Psoas muscle (tissue), 8 donors: Measurements from ENCODE around the gene AKAP6. TPM values are rescaled to one million over a fixed set of nuclear protein-coding genes. Genes with fewer than 3 reads are reported as not detected.

ENCODE experiments used
- ATAC-seq, 4 donors: fragments of 200-7000 bp; cut with Tn5 transposase; one replicate each; pipeline ENCODE4 v1.9.1; 2020; ENCODE audit warnings: moderate library complexity in 3 of 4, mild to moderate bottlenecking in 2 of 4
- DNase-seq, 2 donors: peaks; one replicate each; pipeline ENCODE4 v3.0.0-alpha.2; 2020
- H3K27ac ChIP-seq: fragments of 200-600 bp; one replicate; pipeline ENCODE4 v1.8.0; 2022
- H3K27me3 ChIP-seq, 3 donors: fragments of 200-600 bp in 1 of 3; one replicate each; pipeline versions ENCODE4 v1.6.1 to v1.8.0; 2013 to 2022; ENCODE audit warnings: low read length in 2 of 3, mild to moderate bottlenecking in 2 of 3, moderate library complexity in 1 of 3; ENCODE audit not compliant: insufficient read depth in 3 of 3
- H3K36me3 ChIP-seq, 2 donors: fragments of 200-600 bp in 1 of 2; one replicate each; pipeline versions ENCODE4 v1.6.1 to v1.8.0; 2013 to 2022; ENCODE audit warnings: low read depth in 1 of 2, mild to moderate bottlenecking in 1 of 2, moderate library complexity in 1 of 2; ENCODE audit not compliant: insufficient read depth in 1 of 2
- H3K4me1 ChIP-seq: fragments of 200-600 bp; one replicate; pipeline ENCODE4 v1.8.0; 2022
- H3K4me3 ChIP-seq: fragments of 200-600 bp; one replicate; pipeline ENCODE4 v1.8.0; 2022; ENCODE audit warnings: mild to moderate bottlenecking
- H3K9me3 ChIP-seq: fragments of 200-600 bp; one replicate; pipeline ENCODE4 v1.8.0; 2022
- CTCF ChIP-seq: fragments of 200-600 bp; IDR thresholded peaks from one replicate; pipeline ENCODE4 v1.8.0; 2022; ENCODE audit warnings: antibody characterized with exemption
- WGBS, 3 donors: extraction: QIAGEN DNeasy Blood & Tissue Kit; methylation state at CpG; one replicate each; pipeline versions ENCODE4 v1.1.6 to v1.1.7; 2013; 5-methylcytosine and 5-hydroxymethylcytosine counted together
- intact Hi-C, 2 donors: fragments of 100-400 bp; cut with DNase I; formaldehyde crosslinking; loops; one replicate each; pipeline versions ENCODE4 v1.11.0 to v1.14.2; 2022
- polyA plus RNA-seq, 3 donors: library from polyadenylated mRNA; stranded (reverse); fragments of 200-250 nt; gene quantifications; one replicate each; pipeline ENCODE4 v1.2.3, GENCODE V29; 2013
- total RNA-seq, 4 donors: library from RNA; stranded (reverse); fragmentation: NEBNext Ultra II Directional in 2 of 4; extraction: Animal tissue kit (Norgen Biotek cat#: 25700) in 2 of 4; gene quantifications; one replicate each; pipeline versions ENCODE4 v1.2.1 to v1.2.4, GENCODE V29; 2021 to 2023
- donor health status: healthy with polysubstance abuse.
- donor health status: DM: no; HTN: no; CAD: no; lungs with moderate emphysema.
- donor health status: Bipolar disorder and iron deficiency.
- donor health status: healthy.
- donor health status: DM: yes; HTN: yes; CAD: no.
- donor health status: DM: no; HTN: no; CAD: no.
- donor health status: DM: no; HTN: no; CAD: no.
- donor health status: DM: yes; HTN: yes; CAD: no.

Gene AKAP6
- total and polyA plus RNA-seq, 7 donors = 9.1 to 173 (median 113) TPM

- intact Hi-C loops = no loop called here
Observed at GRCh38 chr14:32537166-32537565, 208.1 kb downstream of the AKAP6 start.

GRCh38 chr14:32542507-32542906 lies 213.4 kb downstream of the AKAP6 start:
- ATAC-seq = peak; percentile 34 to 48 (median 42)
- intact Hi-C loops = no loop called here
- Histone ChIP-seq H3K36me3 (peaks cover 0 to 34% of the 10 kb centered on the region in 2 donors), H3K27ac (no peak overlapping the region), H3K9me3 (no peaks in the 10 kb centered on the region), H3K27me3 (no peaks in the 10 kb centered on the region), H3K4me3 (peak overlapping the region; percentile 6), H3K4me1 (peaks cover 36% of the 10 kb centered on the region)
- WGBS, 3 donors = 22 to 31% (median 27%) methylated on average over 3 of the region's 3 CpGs
- no peak for TF ChIP-seq CTCF
- DNase-seq = no peak

More at GRCh38 chr14:32537166-32537565, 208.1 kb downstream of the AKAP6 start:
- peaks cover 10% of the 10 kb centered on the region for H3K4me1 ChIP-seq
- peaks cover 0 to 32% of the 10 kb centered on the region in 2 donors for H3K36me3 ChIP-seq
- TF ChIP-seq CTCF = no peak
- ATAC-seq (no peak), DNase-seq (no peak)
- no peaks in the 10 kb centered on the region for H3K9me3 ChIP-seq
- no peaks in the 10 kb centered on the region for H3K27me3 ChIP-seq
- no peak overlapping the region for H3K27ac ChIP-seq
- no peak overlapping the region for H3K4me3 ChIP-seq
- WGBS, 3 donors = 78 to 89% (median 83%) methylated on average over 4 of the region's 4 CpGs

- H3K27ac ChIP-seq = no peak overlapping the region
- H3K27me3 ChIP-seq = no peaks in the 10 kb centered on the region
- no peak for DNase-seq
- 65 to 80% (median 68%) methylated on average over 4 of the region's 4 CpGs for WGBS, 3 donors
- peak in 3 of 4 donors; percentile 7 to 12 (median 9) for ATAC-seq
- no peaks in the 10 kb centered on the region for H3K9me3 ChIP-seq
- H3K4me3 ChIP-seq = no peak overlapping the region
- H3K36me3 ChIP-seq = peaks cover 0 to 33% of the 10 kb centered on the region in 2 donors
- no peak for TF ChIP-seq CTCF
- H3K4me1 ChIP-seq = peaks cover 36% of the 10 kb centered on the region
- intact Hi-C loops = no loop called here
Observed at GRCh38 chr14:32545095-32545494, 216.0 kb downstream of the AKAP6 start.

GRCh38 chr14:32545506-32546210 lies 216.6 kb downstream of the AKAP6 start:
- no peaks in the 10 kb centered on the region for H3K9me3 ChIP-seq
- H3K36me3 ChIP-seq = peaks cover 0 to 33% of the 10 kb centered on the region in 2 donors
- H3K4me3 ChIP-seq = no peak overlapping the region
- no peak for TF ChIP-seq CTCF
- no peak for DNase-seq
- peak; percentile 9 to 46 (median 38) for ATAC-seq
- H3K4me1 ChIP-seq = peaks cover 36% of the 10 kb centered on the region
- no peaks in the 10 kb centered on the region for H3K27me3 ChIP-seq
- intact Hi-C loops = no loop called here
- H3K27ac ChIP-seq = peak overlapping the region; percentile 37
- 56 to 60% (median 58%) methylated on average over 10 of the region's 10 CpGs for WGBS, 3 donors
